KMS-11 (cell line): ENCODE results near the gene OXLD1.
"Not testable (repeated sequence)": the region's sequence is repeated elsewhere in the genome, so short reads cannot be mapped to it uniquely, and the experiment has no call there.

Experiments used
- H2AFZ ChIP-seq: fragments of 200-600 bp; sonication (generic); 2 replicates; pipeline ENCODE4 v1.6.1; 2016; ENCODE audit warnings: antibody characterized with exemption, mixed run types, low read depth
- H3K27ac ChIP-seq: fragments of 200-600 bp; sonication (generic); 2 replicates; pipeline ENCODE4 v1.6.1; 2016; ENCODE audit warnings: mild to moderate bottlenecking, mixed run types
- H3K27me3 ChIP-seq: fragments of 200-600 bp; sonication (generic); 2 replicates; pipeline ENCODE4 v1.6.1; 2017; ENCODE audit warnings: mild to moderate bottlenecking, low read depth, mixed run types, moderate library complexity; ENCODE audit not compliant: insufficient read depth
- H3K36me3 ChIP-seq: fragments of 200-600 bp; sonication (generic); 2 replicates; pipeline ENCODE4 v1.6.1; 2017; ENCODE audit warnings: mild to moderate bottlenecking, mixed run types; ENCODE audit not compliant: insufficient read depth
- H3K4me1 ChIP-seq: fragments of 200-600 bp; sonication (generic); 2 replicates; pipeline ENCODE4 v1.6.1; 2016; ENCODE audit warnings: mild to moderate bottlenecking, low read depth, mixed run types; ENCODE audit not compliant: poor library complexity, severe bottlenecking
- H3K4me2 ChIP-seq: fragments of 200-600 bp; sonication (generic); 2 replicates; pipeline ENCODE4 v1.7.0; 2016; ENCODE audit warnings: mild to moderate bottlenecking, mixed run types
- H3K4me3 ChIP-seq: fragments of 200-600 bp; sonication (generic); IDR thresholded peaks from 2 replicates; pipeline ENCODE4 v1.6.1; 2017; ENCODE audit warnings: low read depth, low read length, mixed read lengths; ENCODE audit not compliant: insufficient read depth
- H3K79me2 ChIP-seq: fragments of 200-600 bp; sonication (generic); 2 replicates; pipeline ENCODE4 v1.6.1; 2016; ENCODE audit warnings: low read depth, mixed run types; ENCODE audit not compliant: insufficient read depth
- H3K9ac ChIP-seq: fragments of 200-600 bp; sonication (generic); 2 replicates; pipeline ENCODE4 v1.6.1; 2016; ENCODE audit warnings: mild to moderate bottlenecking, mixed run types
- H4K20me1 ChIP-seq: fragments of 200-600 bp; sonication (generic); 2 replicates; pipeline ENCODE4 v1.6.1; 2016; ENCODE audit warnings: mild to moderate bottlenecking, mixed run types; ENCODE audit not compliant: insufficient read depth
- CTCF ChIP-seq: fragments of 200-600 bp; sonication (generic); conservative IDR thresholded peaks from 2 replicates; pipeline ENCODE4 v1.6.1; 2017; ENCODE audit warnings: low read depth, mild to moderate bottlenecking, antibody characterized with exemption, low read length, moderate library complexity, mixed read lengths

The OXLD1 gene

GRCh38 chr17:81621494-81622130 lies 44.8 kb downstream of the OXLD1 start:
- Histone ChIP-seq H3K9ac (no peak overlapping the region), H3K79me2 (peaks cover 47% of the 10 kb centered on the region), H3K36me3 (peaks cover 55% of the 10 kb centered on the region), H4K20me1 (no peaks in the 10 kb centered on the region), H3K27ac (no peak overlapping the region), H3K4me3 (no peak overlapping the region), H3K4me2 (no peak overlapping the region), H3K4me1 (peaks cover 7% of the 10 kb centered on the region), H3K27me3 (no peaks in the 10 kb centered on the region), H2AFZ (no peak overlapping the region)
- no peak for TF ChIP-seq CTCF

DNA sequence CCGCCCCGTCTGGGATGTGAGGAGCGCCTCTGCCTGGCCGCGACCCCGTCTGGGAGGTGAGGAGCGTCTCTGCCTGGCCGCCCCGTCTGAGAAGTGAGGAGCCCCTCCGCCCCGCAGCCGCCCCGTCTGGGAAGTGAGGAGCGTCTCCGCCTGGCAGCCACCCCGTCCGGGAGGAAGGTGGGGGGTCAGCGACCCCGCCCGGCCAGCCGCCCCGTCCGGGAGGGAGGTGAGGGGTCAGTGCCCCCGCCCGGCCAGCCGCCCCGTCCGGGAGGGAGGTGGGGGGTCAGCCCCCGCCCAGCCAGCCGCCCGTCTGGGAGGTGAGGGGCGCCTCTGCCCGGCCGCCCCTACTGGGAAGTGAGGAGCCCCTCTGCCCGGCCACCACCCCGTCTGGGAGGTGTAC lies 48.1 kb downstream of the OXLD1 start:
- H3K27me3 ChIP-seq, H3K9ac ChIP-seq, H4K20me1 ChIP-seq, H2AFZ ChIP-seq, H3K4me3 ChIP-seq, H3K4me2 ChIP-seq, H3K27ac ChIP-seq: not testable (repeated sequence)
- Histone ChIP-seq H3K36me3 (peaks cover 33% of the 10 kb centered on the region), H3K79me2 (peaks cover 48% of the 10 kb centered on the region), H3K4me1 (peaks cover 39% of the 10 kb centered on the region)

DNA sequence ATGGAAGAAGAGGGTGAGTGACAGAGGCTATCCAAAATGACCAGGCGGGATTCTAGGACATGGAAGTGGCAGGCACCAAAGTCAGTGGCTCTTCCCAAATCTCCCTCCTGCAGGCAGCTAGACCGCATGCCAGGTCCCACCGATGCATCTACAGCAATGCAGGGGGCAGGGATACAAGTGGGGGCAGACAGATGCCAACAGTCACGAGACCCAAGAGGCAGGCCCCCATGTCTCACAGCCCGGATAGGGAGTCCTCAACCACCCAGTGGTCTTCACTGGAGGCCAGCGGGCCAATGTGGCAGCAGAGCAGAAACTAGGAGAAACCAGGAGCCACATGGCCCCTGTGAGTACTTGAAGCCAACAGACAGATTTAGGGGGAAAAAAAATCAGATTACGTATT lies 49.5 kb downstream of the OXLD1 start:
- H3K36me3 ChIP-seq = peaks cover 26% of the 10 kb centered on the region
- H3K27ac ChIP-seq = no peak overlapping the region
- H2AFZ ChIP-seq = no peak overlapping the region
- peaks cover 58% of the 10 kb centered on the region for H3K79me2 ChIP-seq
- H4K20me1 ChIP-seq = no peaks in the 10 kb centered on the region
- peaks cover 45% of the 10 kb centered on the region for H3K4me1 ChIP-seq
- H3K4me2 ChIP-seq = no peak overlapping the region
- no peak overlapping the region for H3K4me3 ChIP-seq
- H3K27me3 ChIP-seq = no peaks in the 10 kb centered on the region
- H3K9ac ChIP-seq = no peak overlapping the region
- TF ChIP-seq CTCF = no peak

DNA sequence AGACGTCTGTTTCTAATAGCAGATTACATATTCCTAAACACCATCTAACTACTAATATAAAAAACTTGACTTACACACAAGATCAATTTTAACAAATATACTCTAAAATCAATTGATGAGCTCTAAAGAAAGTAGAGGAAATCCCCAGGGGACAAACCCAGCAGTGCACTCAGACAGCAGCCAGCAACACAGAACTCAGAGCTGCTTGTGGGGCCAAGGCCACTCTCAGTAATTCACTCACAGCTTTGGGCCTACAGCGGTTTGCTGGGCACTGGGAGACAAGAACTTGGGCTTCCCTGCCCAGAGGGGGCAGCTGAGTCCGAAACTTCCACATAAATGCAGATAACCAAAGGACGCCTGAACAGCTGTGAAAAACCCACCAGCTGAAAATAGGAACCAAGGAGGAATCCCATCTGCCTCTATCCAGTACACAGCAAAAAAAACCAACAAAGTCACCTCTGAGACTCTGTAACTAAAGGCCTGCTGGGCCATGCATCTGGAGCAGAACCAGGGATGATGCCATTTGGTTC lies 50.9 kb downstream of the OXLD1 start:
- no peak for TF ChIP-seq CTCF
- Histone ChIP-seq H3K4me1 (peaks cover 45% of the 10 kb centered on the region), H3K27me3 (no peaks in the 10 kb centered on the region), H2AFZ (no peak overlapping the region), H3K4me2 (no peak overlapping the region; the same call in 1 of the 2 replicates), H3K9ac (no peak overlapping the region), H3K27ac (0 out of 2 replicates have a peak overlapping the region, but pooled peaks have one; percentile 1), H3K4me3 (no peak overlapping the region), H3K79me2 (peaks cover 64% of the 10 kb centered on the region), H4K20me1 (no peaks in the 10 kb centered on the region), H3K36me3 (peaks cover 13% of the 10 kb centered on the region)
